GM12878 (cell line): ENCODE results near the gene VSTM2B. TPM values are rescaled to one million over a fixed set of nuclear protein-coding genes. Genes with fewer than 3 reads are reported as not detected.

ENCODE experiments used
- ATAC-seq: fragments of 200-7000 bp; cut with Tn5 transposase; 3 replicates; pipeline ENCODE4 v1.9.1; 2020; ENCODE audit warnings: mild to moderate bottlenecking, moderate library complexity
- BruUV-seq: library from RNA; stranded (reverse); fragments of 400-500 nt; replicated peaks from 2 replicates; lab custom pipeline; 2021; lab: Mats Ljungman, UMichigan
- CTCF ChIA-PET: fragments of 300-600 bp; sonication (Branson Sonifier 250); formaldehyde crosslinking; extraction: SDS; loops from one replicate; lab custom pipeline; 2021; ENCODE audit warnings: inconsistent platforms; lab: Yijun Ruan, JAX
- POLR2A ChIA-PET: fragments of 350-600 bp; formaldehyde crosslinking; extraction: SDS; loops from one replicate; lab custom pipeline; 2021; ENCODE audit warnings: inconsistent platforms; lab: Charles Lee
- RAD21 ChIA-PET: fragments of 300-600 bp; sonication (Branson Sonifier 250); formaldehyde crosslinking; loops from one replicate; lab custom pipeline; 2023; ENCODE audit warnings: antibody characterized with exemption; ENCODE audit not compliant: unreplicated experiment; lab: Charles Lee
- SMC1A ChIA-PET: fragments of 300-600 bp; sonication (Branson Sonifier 250); formaldehyde crosslinking; loops from one replicate; lab custom pipeline; 2023; ENCODE audit not compliant: unreplicated experiment, uncharacterized antibody; lab: Charles Lee
- DNase-seq: peaks from one replicate; pipeline ENCODE4 v3.0.0-alpha.2; 2011; ENCODE audit warnings: low read depth, low spot score
- FAIRE-seq: peaks from 3 replicates; lab custom pipeline; 2011; peaks lifted over from hg19 to GRCh38; lab: Jason Lieb, UNC
- H2AFZ ChIP-seq: 2 replicates; pipeline ENCODE4 v1.6.0; 2011; ENCODE audit warnings: low read depth, low read length, control low read depth; ENCODE audit not compliant: control insufficient read depth
- H3K27ac ChIP-seq: 2 replicates; pipeline ENCODE4 v1.5.1; 2011; ENCODE audit warnings: control low read depth; ENCODE audit not compliant: control insufficient read depth, insufficient read depth
- H3K27me3 ChIP-seq, 2 experiments: replicated peaks in 1 of 2; 2 replicates each; pipeline versions ENCODE4 v1.6.0 to v1.6.1; 2011; ENCODE audit warnings: low read length in 1 of 2; ENCODE audit not compliant: control insufficient read depth in 2 of 2, insufficient read depth in 2 of 2
- H3K36me3 ChIP-seq, 2 experiments: 2 replicates each; pipeline ENCODE4 v1.5.1; 2011; ENCODE audit warnings: low read length in 1 of 2; ENCODE audit not compliant: control insufficient read depth in 2 of 2, insufficient read depth in 2 of 2
- H3K4me1 ChIP-seq: 2 replicates; pipeline ENCODE4 v1.6.1; 2011; ENCODE audit warnings: mild to moderate bottlenecking, low read length, moderate library complexity, mixed read lengths; ENCODE audit not compliant: control insufficient read depth, insufficient read depth
- H3K4me2 ChIP-seq: 2 replicates; pipeline ENCODE4 v1.6.0; 2011; ENCODE audit warnings: control low read depth; ENCODE audit not compliant: control insufficient read depth, insufficient read depth
- H3K4me3 ChIP-seq: fragments of 200-600 bp; sonication (generic); 2 replicates; pipeline ENCODE4 v1.5.1; 2016
- H3K79me2 ChIP-seq: 2 replicates; pipeline ENCODE4 v1.6.0; 2011; ENCODE audit warnings: low read length; ENCODE audit not compliant: control insufficient read depth, insufficient read depth
- H3K9ac ChIP-seq: 2 replicates; pipeline ENCODE4 v1.8.0; 2011; ENCODE audit warnings: low read length, control low read depth, mixed read lengths; ENCODE audit not compliant: control insufficient read depth, insufficient read depth
- H3K9me3 ChIP-seq: replicated peaks from 3 replicates; pipeline ENCODE4 v1.5.1; 2011; ENCODE audit warnings: mild to moderate bottlenecking, low read length; ENCODE audit not compliant: control insufficient read depth, insufficient read depth
- H4K20me1 ChIP-seq: 2 replicates; pipeline ENCODE4 v1.6.0; 2011; ENCODE audit not compliant: control insufficient read depth, insufficient read depth
- CBX5 ChIP-seq: sonication (generic); IDR thresholded peaks from 2 replicates; pipeline ENCODE4 v1.6.1; 2016; ENCODE audit warnings: low read depth, moderate library complexity, mild to moderate bottlenecking, inconsistent platforms
- HDGF ChIP-seq: fragments of 450-650 bp; IDR thresholded peaks from 2 replicates; pipeline ENCODE4 v1.6.1; 2016; ENCODE audit warnings: antibody characterized with exemption
- IRF4 ChIP-seq: IDR thresholded peaks from 2 replicates; pipeline ENCODE4 v1.6.1; 2011; ENCODE audit warnings: low read depth, low read length
- MTA2 ChIP-seq: fragments of 450-650 bp; IDR thresholded peaks from 2 replicates; pipeline ENCODE4 v1.6.1; 2016; ENCODE audit warnings: low read depth, mild to moderate bottlenecking, moderate library complexity
- NFIC ChIP-seq: IDR thresholded peaks from 2 replicates; pipeline ENCODE4 v1.6.1; 2012; ENCODE audit warnings: low read depth, mild to moderate bottlenecking, inconsistent platforms, low read length, moderate library complexity
- NR2C1 ChIP-seq: fragments of 450-650 bp; IDR thresholded peaks from 2 replicates; pipeline ENCODE4 v1.6.1; 2017; ENCODE audit warnings: antibody characterized with exemption, mild to moderate bottlenecking, moderate library complexity
- POLR2AphosphoS2 ChIP-seq: IDR thresholded peaks from 2 replicates; pipeline ENCODE4 v1.6.1; 2011; ENCODE audit warnings: low read depth, mild to moderate bottlenecking, low read length, improper control_type of control experiment, moderate library complexity
- SIX5 ChIP-seq: IDR thresholded peaks from 2 replicates; pipeline ENCODE4 v1.6.1; 2011; ENCODE audit warnings: mild to moderate bottlenecking, low read depth, low read length, moderate library complexity; ENCODE audit not compliant: severe bottlenecking
- SMC3 ChIP-seq: IDR thresholded peaks from 2 replicates; pipeline ENCODE4 v1.6.1; 2011; ENCODE audit warnings: low read length, improper control_type of control experiment, borderline replicate concordance
- TAF1 ChIP-seq: IDR thresholded peaks from 2 replicates; pipeline ENCODE4 v1.6.1; 2011; ENCODE audit warnings: mild to moderate bottlenecking, low read depth, low read length, borderline replicate concordance
- TARDBP ChIP-seq: IDR thresholded peaks from 2 replicates; pipeline ENCODE4 v1.6.1; 2016; ENCODE audit warnings: borderline replicate concordance
- ZSCAN29 ChIP-seq: fragments of 450-650 bp; IDR thresholded peaks from 2 replicates; pipeline ENCODE4 v1.6.1; 2017; ENCODE audit warnings: mild to moderate bottlenecking, moderate library complexity
- WGBS: methylation state at CpG from one replicate; pipeline ENCODE4 v1.1.6; 2016; ENCODE audit warnings: low lambda C conversion rate; ENCODE audit not compliant: insufficient replicate concordance, insufficient coverage; ENCODE audit errors: missing lambda C conversion rate; 5-methylcytosine and 5-hydroxymethylcytosine counted together
- in situ Hi-C: fragments of 300-500 bp; cut with MboI; formaldehyde crosslinking; loops from 9 replicates; pipeline ENCODE4 v1.14.3; 2018; ENCODE audit warnings: mixed read lengths
- intact Hi-C: fragments of 100-400 bp; cut with micrococcal nuclease; formaldehyde crosslinking; loops from one replicate; pipeline ENCODE4 v1.14.2; 2022; ENCODE audit not compliant: unreplicated experiment
- polyA plus RNA-seq, 11 experiments: library from polyadenylated mRNA; depleted of rRNA in 4 of 11; unstranded in 6 of 11; stranded (reverse) in 5 of 11; fragments of >200 nt; fragmentation: Nextera tagmentation in 4 of 11; fragmentation: Illumina TruSeq in 1 of 11; extraction: Ambion mirVana in 4 of 11; extraction: Trizol in 1 of 11; gene quantifications; 1 replicate in 1 of 11; 2 replicates in 10 of 11; pipeline versions ENCODE4 v1.2.1 to v1.2.3, GENCODE V29; 2011 to 2016; ENCODE audit warnings: inconsistent platforms in 2 of 11, missing spikeins in 2 of 11, low read depth in 1 of 11
- total RNA-seq, 4 experiments: library from RNA; depleted of rRNA in 3 of 4; stranded (reverse); fragments of >200 nt in 3 of 4; fragmentation: Illumina TruSeq in 1 of 4; extraction: Trizol in 1 of 4; gene quantifications; 2 replicates each; pipeline versions ENCODE4 v1.2.1 to v1.2.3, GENCODE V29; 2013 to 2021
- TF ChIP-seq, protein P1 (sequence below): IDR thresholded peaks from 2 replicates; pipeline ENCODE4 v1.6.1; 2011; ENCODE audit warnings: low read depth, mild to moderate bottlenecking, low read length, moderate library complexity, borderline replicate concordance; ENCODE audit errors: extremely low read depth
- TF ChIP-seq, protein P2 (sequence below): fragments of 450-650 bp; IDR thresholded peaks from 2 replicates; pipeline ENCODE4 v1.6.1; 2014; ENCODE audit warnings: mild to moderate bottlenecking

Gene VSTM2B
- total and polyA plus RNA-seq, 10 of the 15 experiments (the other 5 are each of a cell fraction or from before 2014, with no cell fraction given): not detected

DNA sequence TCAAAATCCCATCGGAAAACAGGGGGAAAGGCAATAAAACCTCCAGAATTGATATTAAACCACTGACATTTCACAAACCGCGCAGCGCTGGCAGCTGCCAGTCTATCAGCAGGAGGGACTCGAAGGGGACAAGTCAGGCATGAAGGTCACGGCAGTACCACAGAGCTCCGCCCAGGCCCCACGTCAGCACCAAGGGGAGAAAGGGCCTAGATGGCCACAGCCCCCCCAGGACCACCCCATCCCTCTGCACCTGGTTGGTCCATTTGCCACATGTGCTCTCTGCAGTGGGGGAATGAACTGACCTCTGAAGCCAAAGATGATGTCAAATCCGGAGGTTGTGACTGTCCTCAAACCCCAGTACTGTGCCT lies 9.5 kb upstream of the VSTM2B start:
- no peaks in the 10 kb centered on the region for H4K20me1 ChIP-seq
- no peak overlapping the region for H3K9ac ChIP-seq
- TF ChIP-seq, protein P1, sequence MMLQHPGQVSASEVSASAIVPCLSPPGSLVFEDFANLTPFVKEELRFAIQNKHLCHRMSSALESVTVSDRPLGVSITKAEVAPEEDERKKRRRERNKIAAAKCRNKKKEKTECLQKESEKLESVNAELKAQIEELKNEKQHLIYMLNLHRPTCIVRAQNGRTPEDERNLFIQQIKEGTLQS: no peak
- TF ChIP-seq HDGF: no peak
- TF ChIP-seq POLR2AphosphoS2: no peak
- TF ChIP-seq SMC3: no peak
- TF ChIP-seq CBX5: no peak
- no peak for TF ChIP-seq IRF4
- TF ChIP-seq NR2C1: no peak
- TF ChIP-seq NFIC: no peak
- TF ChIP-seq, protein P2, sequence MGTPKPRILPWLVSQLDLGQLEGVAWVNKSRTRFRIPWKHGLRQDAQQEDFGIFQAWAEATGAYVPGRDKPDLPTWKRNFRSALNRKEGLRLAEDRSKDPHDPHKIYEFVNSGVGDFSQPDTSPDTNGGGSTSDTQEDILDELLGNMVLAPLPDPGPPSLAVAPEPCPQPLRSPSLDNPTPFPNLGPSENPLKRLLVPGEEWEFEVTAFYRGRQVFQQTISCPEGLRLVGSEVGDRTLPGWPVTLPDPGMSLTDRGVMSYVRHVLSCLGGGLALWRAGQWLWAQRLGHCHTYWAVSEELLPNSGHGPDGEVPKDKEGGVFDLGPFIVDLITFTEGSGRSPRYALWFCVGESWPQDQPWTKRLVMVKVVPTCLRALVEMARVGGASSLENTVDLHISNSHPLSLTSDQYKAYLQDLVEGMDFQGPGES: no peak
- no peak for TF ChIP-seq TARDBP
- TF ChIP-seq MTA2: no peak
- TF ChIP-seq ZSCAN29: no peak
- no peak for TF ChIP-seq SIX5
- no peak for TF ChIP-seq TAF1
- DNase-seq (no peak), ATAC-seq (no peak), FAIRE-seq (no peak)
- POLR2A ChIA-PET: no interaction called here
- H3K4me1 ChIP-seq: no peaks in the 10 kb centered on the region
- no peaks in the 10 kb centered on the region for H3K27me3 ChIP-seq
- H3K9me3 ChIP-seq: no peaks in the 10 kb centered on the region
- RAD21 ChIA-PET: no interaction called here
- no peak overlapping the region for H3K27ac ChIP-seq
- no peak overlapping the region for H3K4me3 ChIP-seq
- CTCF ChIA-PET: no interaction called here
- in situ Hi-C loops: no loop called here
- 57% methylated on average over 9 of the region's 9 CpGs for WGBS
- H3K36me3 ChIP-seq: no peaks in the 10 kb centered on the region
- SMC1A ChIA-PET: no interaction called here
- H3K79me2 ChIP-seq: no peaks in the 10 kb centered on the region
- intact Hi-C loops: no loop called here
- no peak overlapping the region for H2AFZ ChIP-seq
- no TSS peak for BruUV-seq
- no peak overlapping the region for H3K4me2 ChIP-seq
